Lower leg skin (tissue), 3 donors: ENCODE results near the gene LSR.

Source experiments
- CTCF ChIP-seq, 3 donors: fragments of 450-650 bp; IDR thresholded peaks; one replicate each; pipeline ENCODE4 v1.5.1; 2016; ENCODE audit warnings: antibody characterized with exemption in 3 of 3, mild to moderate bottlenecking in 3 of 3, moderate library complexity in 2 of 3
- POLR2A ChIP-seq, 2 donors: fragments of 450-650 bp; IDR thresholded peaks; one replicate each; pipeline ENCODE4 v1.6.1; 2016 to 2017; ENCODE audit warnings: antibody characterized with exemption in 2 of 2, mild to moderate bottlenecking in 1 of 2, moderate library complexity in 1 of 2

- TF ChIP-seq CTCF (IDR thresholded peaks at IDR 0.05) (no peak), POLR2A (IDR thresholded peaks at IDR 0.05) (no peak)
These were observed 26.3 kb upstream of the LSR start for GRCh38 chr19:35222373-35223015.
